Naive thymus-derived CD4-positive, alpha-beta T cell (primary cell): ENCODE results near the gene LRMDA. TPM values are rescaled to one million over a fixed set of nuclear protein-coding genes. Genes with fewer than 3 reads are reported as not detected.

Experiments
- ATAC-seq: fragments of 150-1000 bp; cut with Tn5 transposase; 2 replicates; pipeline ENCODE4 v1.10.0; 2021; ENCODE audit warnings: mild to moderate bottlenecking, moderate library complexity
- CTCF ChIA-PET: fragments of 350-600 bp; sonication (Branson Sonifier 250); formaldehyde crosslinking; loops from one replicate; lab custom pipeline; 2021; ENCODE audit warnings: antibody characterized with exemption; lab: Charles Lee
- POLR2A ChIA-PET: fragments of 350-600 bp; sonication (Branson Sonifier 250); formaldehyde crosslinking; loops from one replicate; lab custom pipeline; 2021; ENCODE audit warnings: antibody characterized with exemption, inconsistent platforms; lab: Charles Lee
- DNase-seq, 9 donors: peaks; one replicate each; pipeline versions ENCODE4 v3.0.0 to v3.0.0-alpha.2; 2020 to 2022; ENCODE audit warnings: mixed read lengths in 1 of 9
- H3K27ac ChIP-seq: one replicate; pipeline ENCODE4 v1.7.0; 2013; ENCODE audit warnings: mild to moderate bottlenecking, low read depth, low read length, moderate library complexity
- H3K27me3 ChIP-seq, 2 donors: one replicate each; pipeline ENCODE4 v1.7.0; 2013; ENCODE audit warnings: low read length in 2 of 2, mild to moderate bottlenecking in 2 of 2, moderate library complexity in 2 of 2; ENCODE audit not compliant: control insufficient read depth in 2 of 2, insufficient read depth in 2 of 2
- H3K36me3 ChIP-seq, 3 experiments: 1 replicate in 2 of 3; 2 replicates in 1 of 3; pipeline ENCODE4 v1.7.0; 2013; ENCODE audit warnings: low read length in 3 of 3, mild to moderate bottlenecking in 3 of 3, moderate library complexity in 1 of 3; ENCODE audit not compliant: insufficient read depth in 3 of 3, control insufficient read depth in 2 of 3
- H3K4me1 ChIP-seq, 2 donors: one replicate each; pipeline ENCODE4 v1.7.0; 2013; ENCODE audit warnings: low read length in 2 of 2, mild to moderate bottlenecking in 2 of 2, moderate library complexity in 1 of 2; ENCODE audit not compliant: control insufficient read depth in 2 of 2, insufficient read depth in 2 of 2
- H3K4me3 ChIP-seq: 2 replicates; pipeline ENCODE4 v1.7.0; 2013; ENCODE audit warnings: mild to moderate bottlenecking, low read length
- H3K9me3 ChIP-seq, 3 experiments: 1 replicate in 2 of 3; 2 replicates in 1 of 3; pipeline ENCODE4 v1.7.0; 2013; ENCODE audit warnings: low read length in 3 of 3; ENCODE audit not compliant: control insufficient read depth in 2 of 3
- H3K27ac Mint-ChIP-seq, 9 donors: one replicate each; pipeline ENCODE4 v1.8.0; 2020 to 2022; ENCODE audit warnings: mixed read lengths in 9 of 9, mild to moderate bottlenecking in 8 of 9, moderate library complexity in 5 of 9, inconsistent platforms in 2 of 9
- H3K27me3 Mint-ChIP-seq, 5 donors: one replicate each; pipeline ENCODE4 v1.8.0; 2021 to 2022; ENCODE audit warnings: mixed read lengths in 5 of 5, mild to moderate bottlenecking in 1 of 5
- H3K36me3 Mint-ChIP-seq, 5 donors: one replicate each; pipeline ENCODE4 v1.8.0; 2020 to 2022; ENCODE audit warnings: mixed read lengths in 5 of 5, mild to moderate bottlenecking in 3 of 5, inconsistent platforms in 1 of 5
- H3K4me1 Mint-ChIP-seq, 7 donors: one replicate each; pipeline ENCODE4 v1.8.0; 2020 to 2022; ENCODE audit warnings: mixed read lengths in 7 of 7, mild to moderate bottlenecking in 3 of 7, inconsistent platforms in 1 of 7
- H3K4me3 Mint-ChIP-seq, 10 donors: one replicate each; pipeline ENCODE4 v1.8.0; 2020 to 2022; ENCODE audit warnings: mild to moderate bottlenecking in 10 of 10, mixed read lengths in 10 of 10, moderate library complexity in 6 of 10, inconsistent platforms in 2 of 10
- H3K9me3 Mint-ChIP-seq, 11 donors: one replicate each; pipeline ENCODE4 v1.8.0; 2020 to 2022; ENCODE audit warnings: mixed read lengths in 11 of 11, mild to moderate bottlenecking in 4 of 11, inconsistent platforms in 1 of 11, moderate library complexity in 1 of 11
- intact Hi-C, 2 donors: fragments of 100-400 bp; cut with micrococcal nuclease; formaldehyde crosslinking; loops; one replicate each; pipeline ENCODE4 v1.15.1; 2023
- polyA plus RNA-seq, 2 donors: library from polyadenylated mRNA; unstranded; fragments of 300-500 nt; fragmentation: Illumina TruSeq; gene quantifications; one replicate each; pipeline ENCODE4 v1.2.3, GENCODE V29; 2021
- total RNA-seq, 6 experiments: library from RNA in 5 of 6; stranded (reverse) in 5 of 6; gene quantifications; 1 replicate in 5 of 6; 2 replicates in 1 of 6; pipeline ENCODE4 v1.2.3 and lab custom pipeline; 2021 to 2026

The LRMDA gene
- total and polyA plus RNA-seq, 7 experiments from 2014 or later, result 0.57 to 14.9 (median 3.0) TPM; not detected in 4

DNA sequence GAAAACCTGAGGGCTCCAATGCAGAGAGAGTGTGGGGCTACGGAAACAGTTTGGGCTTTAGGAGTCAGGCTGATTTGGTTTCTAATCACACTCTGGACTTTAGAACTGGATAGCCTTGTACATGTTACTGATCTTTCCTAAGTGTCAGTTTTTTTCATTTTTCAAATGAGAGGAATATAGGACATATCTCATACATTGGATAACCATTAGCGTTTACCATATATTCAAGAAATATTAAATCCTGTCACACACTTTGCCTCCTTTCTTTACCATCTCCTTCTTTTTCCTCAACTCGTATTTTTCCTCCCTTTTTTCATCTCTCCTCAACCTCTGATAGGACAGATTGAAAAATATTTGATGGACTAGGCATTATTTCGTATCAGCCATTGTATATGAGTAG is 885.7 kb downstream of the LRMDA start:
- Histone ChIP-seq H3K36me3 (no peaks in the 10 kb centered on the region), H3K9me3 (no peaks in the 10 kb centered on the region), H3K4me1 (no peaks in the 10 kb centered on the region), H3K27me3 (no peaks in the 10 kb centered on the region), H3K4me3 (no peak overlapping the region), H3K27ac (no peak overlapping the region)
- intact Hi-C loops, result no loop called here
- H3K27me3 Mint-ChIP-seq, result peaks cover 0 to 7% (median 0%) of the 10 kb centered on the region in 5 donors
- H3K4me1 Mint-ChIP-seq, result peaks cover 0 to 4% (median 0%) of the 10 kb centered on the region in 7 donors
- no peak for DNase-seq
- ChIA-PET CTCF (no interaction called here), POLR2A (no interaction called here)
- no peak overlapping the region for H3K4me3 Mint-ChIP-seq
- H3K27ac Mint-ChIP-seq, result no peak overlapping the region
- no peaks in the 10 kb centered on the region for H3K36me3 Mint-ChIP-seq
- peaks cover 0 to 9% (median 2%) of the 10 kb centered on the region in 11 donors for H3K9me3 Mint-ChIP-seq
- ATAC-seq, result no peak

- H3K27ac ChIP-seq, result no peak overlapping the region
- no peaks in the 10 kb centered on the region for H3K36me3 Mint-ChIP-seq
- no peaks in the 10 kb centered on the region for H3K27me3 ChIP-seq
- H3K4me3 Mint-ChIP-seq, result no peak overlapping the region
- no peaks in the 10 kb centered on the region for H3K36me3 ChIP-seq
- POLR2A ChIA-PET, result no interaction called here
- CTCF ChIA-PET, result no interaction called here
- H3K27me3 Mint-ChIP-seq, result peaks cover 0 to 7% (median 0%) of the 10 kb centered on the region in 5 donors
- no peak overlapping the region for H3K4me3 ChIP-seq
- no peaks in the 10 kb centered on the region for H3K9me3 ChIP-seq
- no peak for DNase-seq
- intact Hi-C loops, result no loop called here
- no peak overlapping the region for H3K27ac Mint-ChIP-seq
- peaks cover 0 to 9% (median 2%) of the 10 kb centered on the region in 11 donors for H3K9me3 Mint-ChIP-seq
- no peaks in the 10 kb centered on the region for H3K4me1 ChIP-seq
- H3K4me1 Mint-ChIP-seq, result peaks cover 0 to 4% (median 0%) of the 10 kb centered on the region in 7 donors
- ATAC-seq, result no peak
Measured at GRCh38 chr10:76318211-76318610, 886.8 kb downstream of the LRMDA start.

GRCh38 chr10:76319661-76320060 is 888.2 kb downstream of the LRMDA start:
- Histone ChIP-seq H3K4me3 (no peak overlapping the region), H3K9me3 (no peaks in the 10 kb centered on the region), H3K27me3 (no peaks in the 10 kb centered on the region), H3K4me1 (no peaks in the 10 kb centered on the region), H3K27ac (no peak overlapping the region), H3K36me3 (no peaks in the 10 kb centered on the region)
- Mint-ChIP-seq H3K36me3 (no peaks in the 10 kb centered on the region), H3K9me3 (peaks cover 0 to 9% (median 2%) of the 10 kb centered on the region in 11 donors), H3K27ac (no peak overlapping the region), H3K4me3 (no peak overlapping the region), H3K27me3 (peaks cover 0 to 11% (median 0%) of the 10 kb centered on the region in 5 donors), H3K4me1 (peaks cover 0 to 4% (median 0%) of the 10 kb centered on the region in 7 donors)
- ATAC-seq (no peak), DNase-seq (no peak)
- POLR2A ChIA-PET, result no interaction called here
- intact Hi-C loops, result no loop called here
- CTCF ChIA-PET, result no interaction called here

DNA sequence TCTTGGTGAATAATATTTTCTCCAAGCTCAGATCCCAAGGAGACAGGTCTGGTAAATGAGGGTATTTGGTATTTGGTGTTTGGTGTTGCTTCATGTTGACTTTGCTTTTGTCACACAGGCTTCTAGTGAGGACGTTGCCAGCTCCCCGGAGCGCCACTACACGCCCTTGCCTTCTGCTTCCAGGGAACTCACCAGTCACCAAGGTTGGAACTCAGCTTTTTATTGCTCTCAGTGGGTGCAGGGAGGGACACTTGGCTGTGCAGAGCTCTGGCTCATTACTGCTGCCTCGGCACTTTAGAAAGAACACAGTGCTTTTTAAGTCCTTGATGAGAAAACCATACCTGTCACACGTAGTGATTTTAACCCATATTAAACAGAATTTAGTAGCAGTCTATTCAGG is 892.9 kb downstream of the LRMDA start:
- no peak for ATAC-seq
- ChIA-PET POLR2A (no interaction called here), CTCF (no interaction called here)
- H3K27ac ChIP-seq, result no peak overlapping the region
- H3K27me3 Mint-ChIP-seq, result peaks cover 0 to 4% (median 0%) of the 10 kb centered on the region in 5 donors
- no peaks in the 10 kb centered on the region for H3K36me3 ChIP-seq
- H3K36me3 Mint-ChIP-seq, result no peaks in the 10 kb centered on the region
- H3K4me3 ChIP-seq, result no peak overlapping the region
- no peak for DNase-seq
- H3K4me1 ChIP-seq, result no peaks in the 10 kb centered on the region
- no peaks in the 10 kb centered on the region for H3K4me1 Mint-ChIP-seq
- H3K4me3 Mint-ChIP-seq, result no peak overlapping the region
- H3K27ac Mint-ChIP-seq, result no peak overlapping the region
- H3K9me3 Mint-ChIP-seq, result peaks cover 0 to 3% (median 0%) of the 10 kb centered on the region in 11 donors
- H3K9me3 ChIP-seq, result no peaks in the 10 kb centered on the region
- intact Hi-C loops, result no loop called here
- no peaks in the 10 kb centered on the region for H3K27me3 ChIP-seq

GRCh38 chr10:76327441-76327840 is 896.0 kb downstream of the LRMDA start:
- ATAC-seq (no peak), DNase-seq (no peak)
- no peak overlapping the region for H3K4me3 Mint-ChIP-seq
- Histone ChIP-seq H3K9me3 (no peaks in the 10 kb centered on the region), H3K27ac (no peak overlapping the region), H3K4me3 (no peak overlapping the region), H3K27me3 (no peaks in the 10 kb centered on the region), H3K4me1 (no peaks in the 10 kb centered on the region), H3K36me3 (no peaks in the 10 kb centered on the region)
- ChIA-PET POLR2A (no interaction called here), CTCF (no interaction called here)
- H3K27ac Mint-ChIP-seq, result no peak overlapping the region
- H3K36me3 Mint-ChIP-seq, result no peaks in the 10 kb centered on the region
- no peaks in the 10 kb centered on the region for H3K4me1 Mint-ChIP-seq
- peaks cover 0 to 9% (median 4%) of the 10 kb centered on the region in 5 donors for H3K27me3 Mint-ChIP-seq
- intact Hi-C loops, result no loop called here
- H3K9me3 Mint-ChIP-seq, result peaks cover 0 to 3% (median 0%) of the 10 kb centered on the region in 11 donors

DNA sequence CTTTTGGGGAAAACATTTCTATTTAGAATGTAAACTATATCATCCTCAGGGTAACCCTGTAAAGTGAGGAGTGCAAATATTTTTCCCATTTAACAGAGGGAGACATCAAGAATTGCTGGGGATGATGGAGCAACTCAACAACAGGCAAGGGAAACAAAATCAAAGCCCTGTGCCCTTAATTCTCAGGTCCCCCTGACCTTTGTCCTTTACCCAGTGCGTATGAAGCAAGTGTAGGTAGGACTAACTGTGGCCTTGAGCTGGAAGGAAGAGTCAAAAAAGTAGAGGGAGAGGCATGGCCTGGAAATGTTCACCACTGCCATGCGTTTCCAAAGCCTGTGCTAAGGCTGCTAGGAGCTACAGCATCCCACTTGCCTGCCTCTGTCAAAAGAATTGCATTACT is 896.9 kb downstream of the LRMDA start:
- no peaks in the 10 kb centered on the region for H3K27me3 ChIP-seq
- DNase-seq, result no peak
- no peaks in the 10 kb centered on the region for H3K4me1 ChIP-seq
- Mint-ChIP-seq H3K27me3 (peaks cover 0 to 9% (median 4%) of the 10 kb centered on the region in 5 donors), H3K4me3 (no peak overlapping the region), H3K27ac (no peak overlapping the region), H3K36me3 (no peaks in the 10 kb centered on the region), H3K4me1 (no peaks in the 10 kb centered on the region), H3K9me3 (peaks cover 0 to 3% (median 0%) of the 10 kb centered on the region in 11 donors)
- intact Hi-C loops, result no loop called here
- H3K36me3 ChIP-seq, result no peaks in the 10 kb centered on the region
- H3K9me3 ChIP-seq, result no peaks in the 10 kb centered on the region
- ATAC-seq, result no peak
- ChIA-PET CTCF (no interaction called here), POLR2A (no interaction called here)
- H3K4me3 ChIP-seq, result no peak overlapping the region
- H3K27ac ChIP-seq, result no peak overlapping the region

DNA sequence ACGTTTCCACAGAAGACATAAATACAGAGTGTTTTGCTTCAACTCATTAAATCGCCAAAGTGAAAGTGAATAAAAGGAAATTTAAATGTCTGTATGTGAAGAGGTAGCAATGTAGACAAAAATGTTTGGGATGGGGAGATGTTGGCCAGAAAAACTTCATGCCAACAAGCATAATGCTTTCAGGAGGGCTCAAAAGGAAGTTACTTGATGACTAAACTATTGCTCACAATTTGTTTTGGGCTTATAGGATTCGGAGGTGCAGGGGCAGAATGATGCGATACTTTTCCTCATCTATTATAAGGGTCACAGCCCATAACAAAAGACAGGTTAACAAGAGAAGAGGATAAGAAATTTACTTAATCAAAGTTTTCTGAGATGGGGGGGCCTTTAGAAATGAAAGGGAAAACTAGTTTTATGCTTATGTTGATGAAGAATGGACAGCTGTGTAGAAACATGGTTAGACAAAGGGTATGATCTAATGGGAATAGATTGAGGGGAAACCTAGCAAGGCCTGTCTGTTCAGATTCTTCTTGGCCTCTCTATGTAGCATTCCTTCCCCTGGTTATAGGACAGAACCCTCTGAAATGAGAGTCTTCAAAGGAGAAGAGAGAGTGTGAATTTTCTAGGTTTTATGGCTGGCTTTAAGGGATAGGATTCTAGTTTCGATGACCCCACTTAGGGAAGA is 898.6 kb downstream of the LRMDA start:
- Histone ChIP-seq H3K4me3 (no peak overlapping the region), H3K27ac (no peak overlapping the region), H3K4me1 (no peaks in the 10 kb centered on the region), H3K27me3 (no peaks in the 10 kb centered on the region), H3K36me3 (no peaks in the 10 kb centered on the region), H3K9me3 (no peaks in the 10 kb centered on the region)
- Mint-ChIP-seq H3K9me3 (peaks cover 0 to 3% (median 0%) of the 10 kb centered on the region in 11 donors), H3K4me1 (no peaks in the 10 kb centered on the region), H3K27me3 (peaks cover 0 to 9% (median 0%) of the 10 kb centered on the region in 5 donors), H3K27ac (no peak overlapping the region), H3K4me3 (no peak overlapping the region), H3K36me3 (no peaks in the 10 kb centered on the region)
- ATAC-seq (no peak), DNase-seq (no peak)
- intact Hi-C loops, result no loop called here
- ChIA-PET POLR2A (no interaction called here), CTCF (no interaction called here)
